ENCODE data around the gene CCNQ. TPM values are rescaled to one million over a fixed set of nuclear protein-coding genes. Genes with fewer than 3 reads are reported as not detected.

CCNQ gene
- total RNA-seq, 2 donors from 2014 or later, result 16.3 to 24.0 TPM

- H3K9ac ChIP-seq (ENCODE audit: low read depth in 2 of 2, low read length in 2 of 2), result no peak overlapping the region
- TF ChIP-seq, protein P1, sequence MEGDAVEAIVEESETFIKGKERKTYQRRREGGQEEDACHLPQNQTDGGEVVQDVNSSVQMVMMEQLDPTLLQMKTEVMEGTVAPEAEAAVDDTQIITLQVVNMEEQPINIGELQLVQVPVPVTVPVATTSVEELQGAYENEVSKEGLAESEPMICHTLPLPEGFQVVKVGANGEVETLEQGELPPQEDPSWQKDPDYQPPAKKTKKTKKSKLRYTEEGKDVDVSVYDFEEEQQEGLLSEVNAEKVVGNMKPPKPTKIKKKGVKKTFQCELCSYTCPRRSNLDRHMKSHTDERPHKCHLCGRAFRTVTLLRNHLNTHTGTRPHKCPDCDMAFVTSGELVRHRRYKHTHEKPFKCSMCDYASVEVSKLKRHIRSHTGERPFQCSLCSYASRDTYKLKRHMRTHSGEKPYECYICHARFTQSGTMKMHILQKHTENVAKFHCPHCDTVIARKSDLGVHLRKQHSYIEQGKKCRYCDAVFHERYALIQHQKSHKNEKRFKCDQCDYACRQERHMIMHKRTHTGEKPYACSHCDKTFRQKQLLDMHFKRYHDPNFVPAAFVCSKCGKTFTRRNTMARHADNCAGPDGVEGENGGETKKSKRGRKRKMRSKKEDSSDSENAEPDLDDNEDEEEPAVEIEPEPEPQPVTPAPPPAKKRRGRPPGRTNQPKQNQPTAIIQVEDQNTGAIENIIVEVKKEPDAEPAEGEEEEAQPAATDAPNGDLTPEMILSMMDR (IDR thresholded peaks at IDR 0.05), result peak; percentile 63
- intact Hi-C loops (cut with DNase I), result loop anchor here (5.0 kb wide), 1 partner anchor 113 kb away; no protein-coding TSS in a partner anchor
- no peak overlapping the region for H3K4me3 ChIP-seq
- H3K4me1 ChIP-seq, result no peaks in the 10 kb centered on the region
- H3K36me3 ChIP-seq, result no peaks in the 10 kb centered on the region
- no peak overlapping the region for H3K27ac ChIP-seq
- no peaks in the 10 kb centered on the region for H3K27me3 ChIP-seq
- DNase-seq, result peak; percentile 74
- H3K9me3 ChIP-seq, result no peaks in the 10 kb centered on the region
These were observed 44.3 kb downstream of the CCNQ start for GRCh38 chrX:153554519-153555167.

GRCh38 chrX:153551135-153551534, 47.8 kb downstream of the CCNQ start:
- Histone ChIP-seq H3K4me1 (no peaks in the 10 kb centered on the region), H3K27ac (no peak overlapping the region), H3K9ac (ENCODE audit: low read depth in 2 of 2, low read length in 2 of 2) (no peak overlapping the region), H3K36me3 (no peaks in the 10 kb centered on the region), H3K9me3 (no peaks in the 10 kb centered on the region), H3K27me3 (no peaks in the 10 kb centered on the region), H3K4me3 (no peak overlapping the region)
- TF ChIP-seq, protein P1 (IDR thresholded peaks at IDR 0.05), result no peak
- DNase-seq, result no peak
- intact Hi-C loops (cut with DNase I), result loop anchor here (5.0 kb wide), 1 partner anchor 116 kb away; no protein-coding TSS in a partner anchor

- no peak for DNase-seq
These were observed 49.1 kb downstream of the CCNQ start for GRCh38 chrX:153549807-153550206.

DNA sequence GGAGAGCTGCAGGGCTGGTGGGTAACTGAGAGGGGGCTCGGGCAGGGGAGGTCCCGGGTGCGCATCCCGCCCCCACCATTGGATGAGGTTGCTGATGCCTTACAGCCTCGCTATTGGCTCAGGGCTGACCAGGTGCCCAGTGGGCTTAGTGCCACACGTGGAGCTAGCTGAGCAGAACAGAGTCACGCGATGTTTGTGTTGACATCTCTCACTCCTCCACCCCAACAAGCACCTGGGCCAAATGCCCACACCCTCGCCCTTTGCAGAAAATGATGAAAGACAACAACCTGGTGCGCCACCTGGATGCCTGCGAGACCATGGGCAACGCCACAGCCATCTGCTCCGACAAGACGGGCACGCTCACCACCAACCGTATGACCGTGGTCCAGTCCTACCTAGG, 49.7 kb downstream of the CCNQ start:
- TF ChIP-seq, protein P1 (IDR thresholded peaks at IDR 0.05), result no peak
- intact Hi-C loops (cut with DNase I), result loop anchor here (10.0 kb wide), 1 partner anchor 406 kb away; no protein-coding TSS in a partner anchor
- Histone ChIP-seq H3K36me3 (no peaks in the 10 kb centered on the region), H3K9ac (ENCODE audit: low read depth in 2 of 2, low read length in 2 of 2) (no peak overlapping the region), H3K4me3 (no peak overlapping the region), H3K9me3 (no peaks in the 10 kb centered on the region), H3K4me1 (no peaks in the 10 kb centered on the region), H3K27ac (no peak overlapping the region), H3K27me3 (no peaks in the 10 kb centered on the region)
- no peak for DNase-seq

More at GRCh38 chrX:153549807-153550206, 49.1 kb downstream of the CCNQ start:
- Histone ChIP-seq H3K4me1 (no peaks in the 10 kb centered on the region), H3K4me3 (no peak overlapping the region), H3K27ac (no peak overlapping the region), H3K36me3 (no peaks in the 10 kb centered on the region), H3K27me3 (no peaks in the 10 kb centered on the region), H3K9ac (ENCODE audit: low read depth in 2 of 2, low read length in 2 of 2) (no peak overlapping the region), H3K9me3 (no peaks in the 10 kb centered on the region)
- intact Hi-C loops (cut with DNase I), result loop anchor here (5.0 to 10.0 kb wide), 2 partner anchors 117 to 405 kb away; no protein-coding TSS in a partner anchor
- TF ChIP-seq, protein P1 (IDR thresholded peaks at IDR 0.05), result no peak

GRCh38 chrX:153547195-153547594, 51.7 kb downstream of the CCNQ start:
- Histone ChIP-seq H3K4me1 (no peaks in the 10 kb centered on the region), H3K9ac (ENCODE audit: low read depth in 2 of 2, low read length in 2 of 2) (no peak overlapping the region), H3K9me3 (no peaks in the 10 kb centered on the region), H3K4me3 (no peak overlapping the region), H3K27ac (no peak overlapping the region), H3K36me3 (no peaks in the 10 kb centered on the region), H3K27me3 (no peaks in the 10 kb centered on the region)
- no peak for DNase-seq
- intact Hi-C loops (cut with DNase I), result loop anchor here (10.0 kb wide), 1 partner anchor 408 kb away; no protein-coding TSS in a partner anchor
- TF ChIP-seq, protein P1 (IDR thresholded peaks at IDR 0.05), result no peak

Data from colonic mucosa (tissue), 4 donors.